Stimulated activated naive CD8-positive, alpha-beta T cell treated with anti-CD3 and anti-CD28 coated beads, Interleukin-15, Interleukin-2, amounts not matched to agents 100 U/mL and 50 U/mL, for 24 hours (primary cell): ENCODE results near the gene SLC9A1.
A peak's percentile ranks its signal among the peaks of the same experiment; 100 is the strongest.

Experiments
- ATAC-seq: fragments of 150-1000 bp; cut with Tn5 transposase; one replicate; pipeline ENCODE4 v1.10.0; 2021
- DNase-seq: peaks from one replicate; pipeline ENCODE4 v3.0.0; 2021

The SLC9A1 gene

GRCh38 chr1:27102707-27103468 is 52.0 kb downstream of the SLC9A1 start:
- peak; percentile 32 for ATAC-seq
- DNase-seq: peak; percentile 86

GRCh38 chr1:27102134-27102706 is 52.7 kb downstream of the SLC9A1 start:
- DNase-seq (no peak), ATAC-seq (no peak)

GRCh38 chr1:27101696-27102095 is 53.2 kb downstream of the SLC9A1 start:
- DNase-seq (no peak), ATAC-seq (no peak)

- no peak for DNase-seq
- ATAC-seq: no peak
These were observed 53.9 kb downstream of the SLC9A1 start for GRCh38 chr1:27101054-27101491.

GRCh38 chr1:27100335-27101053 is 54.4 kb downstream of the SLC9A1 start:
- DNase-seq (no peak), ATAC-seq (no peak)

GRCh38 chr1:27099587-27100334 is 55.2 kb downstream of the SLC9A1 start:
- DNase-seq (peak; percentile 69), ATAC-seq (peak; percentile 91)

GRCh38 chr1:27099135-27099586 is 55.8 kb downstream of the SLC9A1 start:
- peak; percentile 17 for ATAC-seq
- peak; percentile 32 for DNase-seq

- DNase-seq (no peak), ATAC-seq (no peak)
These were observed 56.3 kb downstream of the SLC9A1 start for GRCh38 chr1:27098431-27099134.

- peak; percentile 78 for DNase-seq
- ATAC-seq: peak; percentile 55
These were observed 57.4 kb downstream of the SLC9A1 start for GRCh38 chr1:27097484-27097917.

GRCh38 chr1:27095576-27095975 is 59.3 kb downstream of the SLC9A1 start:
- DNase-seq: no peak
- no peak for ATAC-seq

GRCh38 chr1:27092888-27093287 is 62.0 kb downstream of the SLC9A1 start:
- DNase-seq: no peak
- ATAC-seq: no peak

- ATAC-seq: no peak
- no peak for DNase-seq
These were observed 64.0 kb downstream of the SLC9A1 start for GRCh38 chr1:27090911-27091310.

- no peak for ATAC-seq
- no peak for DNase-seq
These were observed 67.3 kb downstream of the SLC9A1 start for GRCh38 chr1:27087371-27088220.

- no peak for ATAC-seq
- no peak for DNase-seq
These were observed 68.3 kb downstream of the SLC9A1 start for GRCh38 chr1:27086628-27087027.

- DNase-seq: no peak
- no peak for ATAC-seq
These were observed 68.9 kb downstream of the SLC9A1 start for GRCh38 chr1:27086026-27086425.

- ATAC-seq (no peak), DNase-seq (no peak)
These were observed 70.8 kb downstream of the SLC9A1 start for GRCh38 chr1:27084107-27084506.

- no peak for DNase-seq
These were observed 77.0 kb downstream of the SLC9A1 start for GRCh38 chr1:27077968-27078367.

GRCh38 chr1:27076803-27077202 is 78.1 kb downstream of the SLC9A1 start:
- ATAC-seq (no peak), DNase-seq (no peak)

More at GRCh38 chr1:27077968-27078367, 77.0 kb downstream of the SLC9A1 start:
- no peak for ATAC-seq

- peak; percentile 40 for ATAC-seq
- DNase-seq: no peak
These were observed 80.6 kb downstream of the SLC9A1 start for GRCh38 chr1:27074175-27074780.

- DNase-seq (no peak), ATAC-seq (no peak)
These were observed 83.9 kb downstream of the SLC9A1 start for GRCh38 chr1:27071049-27071416.
